H1 (cell line): ENCODE results near the gene MOB3B. TPM values are rescaled to one million over a fixed set of nuclear protein-coding genes. Genes with fewer than 3 reads are reported as not detected.

Source experiments
- EZH2 ChIP-seq: fragments of 200-600 bp; sonication (generic); IDR thresholded peaks from 2 replicates; pipeline ENCODE4 v1.7.1; 2012; ENCODE audit warnings: low read depth, mild to moderate bottlenecking, moderate library complexity, low read length, inconsistent platforms; ENCODE audit not compliant: severe bottlenecking
- polyA plus RNA-seq, 7 experiments: library from polyadenylated mRNA; depleted of rRNA in 3 of 7; stranded (reverse) in 5 of 7; unstranded in 2 of 7; fragments of >200 nt in 5 of 7; fragments of 200-250 nt in 2 of 7; gene quantifications; 1 replicate in 5 of 7; 2 replicates in 1 of 7; 4 replicates in 1 of 7; pipeline versions ENCODE4 v1.2.1 to v1.2.3, GENCODE V29; 2011 to 2013; ENCODE audit warnings: missing spikeins in 2 of 7, mixed read lengths in 2 of 7
- total RNA-seq: library from RNA; stranded (reverse); fragmentation: NEBNext Ultra II Directional; extraction: Animal tissue kit (Norgen Biotek cat#: 25700); gene quantifications from 2 replicates; pipeline ENCODE4 v1.2.1, GENCODE V29; 2021

Gene MOB3B
- total and polyA plus RNA-seq, 2 of the 8 experiments (the other 6 are each of a cell fraction or from before 2014, with no cell fraction given): 12.7 to 16.1 TPM

- TF ChIP-seq EZH2: no peak
Observed at GRCh38 chr9:27487128-27487640, 42.4 kb downstream of the MOB3B start (continued).
